Transverse colon (tissue), 4 donors: ENCODE results near the gene TEX10. TPM values are rescaled to one million over a fixed set of nuclear protein-coding genes. Genes with fewer than 3 reads are reported as not detected.

ENCODE experiments used
- DNase-seq: peaks from one replicate; pipeline ENCODE4 v3.0.0-alpha.2; 2019
- H3K27ac ChIP-seq, 4 donors: fragments of 200-600 bp; sonication (generic); 2 replicates each; pipeline ENCODE4 v1.5.1; 2016 to 2018; ENCODE audit warnings: inconsistent platforms in 4 of 4
- H3K27me3 ChIP-seq: fragments of 200-600 bp; sonication (generic); 2 replicates; pipeline ENCODE4 v1.5.1; 2017; ENCODE audit warnings: inconsistent platforms
- H3K36me3 ChIP-seq, 4 donors: fragments of 200-600 bp; sonication (generic); 2 replicates each; pipeline ENCODE4 v1.5.1; 2017 to 2019; ENCODE audit warnings: inconsistent platforms in 4 of 4
- H3K4me1 ChIP-seq, 4 donors: fragments of 200-600 bp; sonication (generic); 2 replicates each; pipeline ENCODE4 v1.5.1; 2017 to 2020; ENCODE audit warnings: inconsistent platforms in 4 of 4
- H3K4me3 ChIP-seq, 4 donors: fragments of 200-600 bp; sonication (generic); 1 replicate in 1 of 4; 2 replicates in 3 of 4; pipeline versions ENCODE4 v1.5.1 to v1.6.1; 2017 to 2019; ENCODE audit warnings: inconsistent platforms in 4 of 4
- H3K9me3 ChIP-seq, 2 donors: fragments of 200-600 bp; sonication (generic); 2 replicates each; pipeline ENCODE4 v1.5.1; 2017 to 2019; ENCODE audit warnings: inconsistent platforms in 2 of 2
- EP300 ChIP-seq: sonication (generic); formaldehyde crosslinking; IDR thresholded peaks from one replicate; pipeline ENCODE4 v1.6.1; 2017; ENCODE audit warnings: antibody characterized with exemption, low read depth
- POLR2A ChIP-seq: fragments of 450-650 bp; IDR thresholded peaks from one replicate; pipeline ENCODE4 v1.6.1; 2016; ENCODE audit warnings: antibody characterized with exemption, mild to moderate bottlenecking, moderate library complexity
- POLR2AphosphoS5 ChIP-seq, 3 donors: sonication (generic); formaldehyde crosslinking; IDR thresholded peaks; one replicate each; pipeline ENCODE4 v1.6.1; 2016; ENCODE audit warnings: antibody characterized with exemption in 3 of 3
- WGBS, 2 donors: methylation state at CpG; one replicate each; pipeline ENCODE4 v1.1.5; 2018; ENCODE audit warnings: low coverage in 1 of 2; 5-methylcytosine and 5-hydroxymethylcytosine counted together
- in situ Hi-C, 4 donors: fragments of 200-750 bp; cut with MboI; loops; one replicate each; pipeline versions ENCODE4 v1.15.0 to v1.15.1; 2017; ENCODE audit warnings: low sequenced_read_pairs in 3 of 4, low pct_ligation_motif_present in 1 of 4, low pct_unique_long_range_greater_than_20kb in 1 of 4
- intact Hi-C: fragments of 100-400 bp; cut with DNase I; formaldehyde crosslinking; loops from one replicate; pipeline ENCODE4 v1.15.1; 2023; ENCODE audit warnings: low total_unique reads
- total RNA-seq, 4 donors: library from RNA; depleted of rRNA; stranded (reverse); fragments of >200 nt; gene quantifications; one replicate each; pipeline ENCODE4 v1.1.0, GENCODE V29; 2016
- TF ChIP-seq, protein P1 (sequence below), 5 experiments: fragments of 200-600 bp in 3 of 5; fragments of 450-650 bp in 2 of 5; sonication (generic) in 3 of 5; IDR thresholded peaks; 1 replicate in 2 of 5; 2 replicates in 3 of 5; pipeline ENCODE4 v1.5.1; 2016 to 2017; ENCODE audit warnings: antibody characterized with exemption in 5 of 5, inconsistent platforms in 3 of 5, mild to moderate bottlenecking in 2 of 5, moderate library complexity in 1 of 5

TEX10 gene
- total RNA-seq, 4 donors from 2014 or later: 8.7 to 16.8 (median 13.0) TPM

DNA sequence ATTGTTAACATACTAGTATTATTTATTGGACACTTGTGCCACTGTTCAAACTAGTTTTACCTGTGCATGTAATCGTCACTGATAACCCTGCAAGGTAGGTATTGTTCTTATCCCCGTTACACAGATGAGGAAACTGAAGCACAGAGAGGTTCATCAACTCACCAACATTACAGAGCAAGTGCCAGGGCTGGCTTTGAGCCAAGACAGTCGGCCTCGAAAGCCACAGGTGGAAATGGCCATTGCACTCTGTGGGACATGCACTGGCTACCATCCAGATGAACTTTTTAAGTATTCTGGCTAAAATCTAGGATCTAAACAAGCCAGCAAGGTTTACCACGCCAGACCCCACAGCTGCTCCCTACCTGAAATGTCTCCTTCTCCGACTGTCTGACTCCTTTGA, 57.9 kb downstream of the TEX10 start:
- 70 to 71% methylated on average over 4 to 6 of the region's 6 CpGs for WGBS, 2 donors
- no peak overlapping the region for H3K4me3 ChIP-seq
- no peak for DNase-seq
- H3K27me3 ChIP-seq: no peaks in the 10 kb centered on the region
- in situ Hi-C loops (no loop called here), intact Hi-C loops (no loop called here)
- TF ChIP-seq POLR2AphosphoS5 (IDR thresholded peaks at IDR 0.05) (no peak), POLR2A (no peak), EP300 (no peak)
- TF ChIP-seq, protein P1, sequence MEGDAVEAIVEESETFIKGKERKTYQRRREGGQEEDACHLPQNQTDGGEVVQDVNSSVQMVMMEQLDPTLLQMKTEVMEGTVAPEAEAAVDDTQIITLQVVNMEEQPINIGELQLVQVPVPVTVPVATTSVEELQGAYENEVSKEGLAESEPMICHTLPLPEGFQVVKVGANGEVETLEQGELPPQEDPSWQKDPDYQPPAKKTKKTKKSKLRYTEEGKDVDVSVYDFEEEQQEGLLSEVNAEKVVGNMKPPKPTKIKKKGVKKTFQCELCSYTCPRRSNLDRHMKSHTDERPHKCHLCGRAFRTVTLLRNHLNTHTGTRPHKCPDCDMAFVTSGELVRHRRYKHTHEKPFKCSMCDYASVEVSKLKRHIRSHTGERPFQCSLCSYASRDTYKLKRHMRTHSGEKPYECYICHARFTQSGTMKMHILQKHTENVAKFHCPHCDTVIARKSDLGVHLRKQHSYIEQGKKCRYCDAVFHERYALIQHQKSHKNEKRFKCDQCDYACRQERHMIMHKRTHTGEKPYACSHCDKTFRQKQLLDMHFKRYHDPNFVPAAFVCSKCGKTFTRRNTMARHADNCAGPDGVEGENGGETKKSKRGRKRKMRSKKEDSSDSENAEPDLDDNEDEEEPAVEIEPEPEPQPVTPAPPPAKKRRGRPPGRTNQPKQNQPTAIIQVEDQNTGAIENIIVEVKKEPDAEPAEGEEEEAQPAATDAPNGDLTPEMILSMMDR (IDR thresholded peaks at IDR 0.05): no peak
- no peak overlapping the region for H3K27ac ChIP-seq
- H3K9me3 ChIP-seq: no peaks in the 10 kb centered on the region
- no peaks in the 10 kb centered on the region for H3K4me1 ChIP-seq
- peaks cover 0 to 22% (median 0%) of the 10 kb centered on the region in 4 donors for H3K36me3 ChIP-seq

DNA sequence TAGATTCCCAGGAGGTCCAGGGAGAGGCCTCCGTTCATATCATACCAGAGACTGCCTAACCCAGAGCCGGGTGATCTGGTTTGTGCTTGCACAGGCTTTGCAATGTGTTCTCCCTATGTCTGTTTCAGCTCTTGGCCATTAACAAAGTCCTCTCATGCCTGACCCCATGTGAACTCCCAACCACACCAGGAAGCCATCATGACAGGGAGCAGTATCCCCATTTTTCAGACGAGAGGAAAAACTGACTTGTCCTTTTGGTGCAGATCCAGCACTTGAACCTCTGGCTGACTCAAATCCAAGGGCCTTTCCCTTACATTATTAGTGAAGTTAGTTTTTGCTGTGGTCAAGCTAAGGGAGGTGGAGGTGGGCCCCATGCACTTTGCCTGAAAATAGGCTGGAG, 58.4 kb downstream of the TEX10 start:
- H3K27ac ChIP-seq: no peak overlapping the region
- WGBS, 2 donors: 84% methylated on average over 3 of the region's 3 CpGs; no CpG with 5 or more reads in 1 of the 2 donors
- no peaks in the 10 kb centered on the region for H3K9me3 ChIP-seq
- no peaks in the 10 kb centered on the region for H3K27me3 ChIP-seq
- no peak overlapping the region for H3K4me3 ChIP-seq
- H3K36me3 ChIP-seq: peaks cover 0 to 20% (median under 1%) of the 10 kb centered on the region in 4 donors
- H3K4me1 ChIP-seq: no peaks in the 10 kb centered on the region
- DNase-seq: no peak
- intact Hi-C loops (no loop called here), in situ Hi-C loops (no loop called here)
- no peak for TF ChIP-seq EP300
- TF ChIP-seq, protein P1 (IDR thresholded peaks at IDR 0.05): no peak
- TF ChIP-seq POLR2A: no peak
- no peak for TF ChIP-seq POLR2AphosphoS5 (IDR thresholded peaks at IDR 0.05)

DNA sequence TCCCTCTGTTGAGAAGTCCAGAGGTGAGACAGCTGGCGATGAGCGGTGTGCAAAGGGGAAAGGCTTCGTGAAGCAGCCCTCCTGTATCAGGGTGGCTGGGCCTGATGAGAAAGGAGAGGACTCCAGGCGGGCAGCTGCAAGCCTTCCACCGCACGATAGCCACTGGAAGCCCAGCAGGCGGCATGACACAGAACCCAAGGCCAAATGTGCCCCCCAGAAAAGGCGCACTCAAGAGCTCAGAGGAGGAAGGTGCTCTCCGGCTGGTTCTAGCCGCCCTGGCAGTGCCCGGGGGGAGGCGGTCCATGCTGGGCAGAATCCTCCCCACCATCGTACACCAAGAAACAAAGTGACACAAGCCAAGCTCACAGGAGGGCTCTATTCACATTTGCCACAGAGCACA, 60.3 kb downstream of the TEX10 start:
- Histone ChIP-seq H3K9me3 (no peaks in the 10 kb centered on the region), H3K27me3 (no peaks in the 10 kb centered on the region), H3K4me3 (no peak overlapping the region), H3K36me3 (peaks cover 0 to 18% (median 2%) of the 10 kb centered on the region in 4 donors), H3K4me1 (no peaks in the 10 kb centered on the region), H3K27ac (no peak overlapping the region)
- in situ Hi-C loops (no loop called here), intact Hi-C loops (no loop called here)
- WGBS, 2 donors: 97% methylated on average over 13 of the region's 13 CpGs; no CpG with 5 or more reads in 1 of the 2 donors
- TF ChIP-seq POLR2AphosphoS5 (IDR thresholded peaks at IDR 0.05) (no peak), POLR2A (no peak)
- TF ChIP-seq, protein P1 (IDR thresholded peaks at IDR 0.05): no peak
- DNase-seq: no peak

DNA sequence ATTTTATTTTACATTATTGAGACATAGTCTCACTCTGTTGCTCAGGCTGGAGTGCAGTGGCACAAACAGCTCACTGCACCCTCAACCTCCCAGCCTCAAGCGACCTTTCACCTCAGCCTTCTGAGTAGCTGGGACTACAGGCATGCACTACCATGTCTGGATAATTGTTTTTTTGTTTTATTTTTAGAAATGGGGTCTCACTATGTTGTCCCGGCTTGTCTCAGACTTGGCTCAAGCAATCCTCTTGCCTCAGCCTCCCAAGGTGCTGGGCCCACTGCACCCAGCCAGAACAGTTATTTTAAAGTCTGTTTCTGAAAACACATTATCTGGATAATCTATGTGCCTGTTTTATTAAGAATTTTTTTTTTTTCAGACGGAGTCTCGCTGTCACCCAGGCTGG, 62.0 kb downstream of the TEX10 start:
- peaks cover 0 to 24% (median 6%) of the 10 kb centered on the region in 4 donors for H3K36me3 ChIP-seq
- H3K27me3 ChIP-seq: no peaks in the 10 kb centered on the region
- DNase-seq: no peak
- no peaks in the 10 kb centered on the region for H3K9me3 ChIP-seq
- no peak overlapping the region for H3K4me3 ChIP-seq
- H3K27ac ChIP-seq: no peak overlapping the region
- 98 to 100% methylated on average over 2 to 4 of the region's 4 CpGs for WGBS, 2 donors
- no peaks in the 10 kb centered on the region for H3K4me1 ChIP-seq
- in situ Hi-C loops (no loop called here), intact Hi-C loops (no loop called here)
- TF ChIP-seq POLR2A (no peak), POLR2AphosphoS5 (IDR thresholded peaks at IDR 0.05) (no peak), EP300 (no peak)
- TF ChIP-seq, protein P1 (IDR thresholded peaks at IDR 0.05): no peak
